CD4-positive, alpha-beta T cell treated with Interleukin-10 for 1 hour (primary cell): ENCODE results near the gene ESPNL.
"Not testable (repeated sequence)": the region's sequence is repeated elsewhere in the genome, so short reads cannot be mapped to it uniquely, and the experiment has no call there.

Experiments
- DNase-seq: peaks from one replicate; pipeline ENCODE4 v3.0.0-alpha.2; 2020

ESPNL gene

GRCh38 chr2:238159071-238159539 lies 59.0 kb downstream of the ESPNL start:
- DNase-seq: no peak

DNA sequence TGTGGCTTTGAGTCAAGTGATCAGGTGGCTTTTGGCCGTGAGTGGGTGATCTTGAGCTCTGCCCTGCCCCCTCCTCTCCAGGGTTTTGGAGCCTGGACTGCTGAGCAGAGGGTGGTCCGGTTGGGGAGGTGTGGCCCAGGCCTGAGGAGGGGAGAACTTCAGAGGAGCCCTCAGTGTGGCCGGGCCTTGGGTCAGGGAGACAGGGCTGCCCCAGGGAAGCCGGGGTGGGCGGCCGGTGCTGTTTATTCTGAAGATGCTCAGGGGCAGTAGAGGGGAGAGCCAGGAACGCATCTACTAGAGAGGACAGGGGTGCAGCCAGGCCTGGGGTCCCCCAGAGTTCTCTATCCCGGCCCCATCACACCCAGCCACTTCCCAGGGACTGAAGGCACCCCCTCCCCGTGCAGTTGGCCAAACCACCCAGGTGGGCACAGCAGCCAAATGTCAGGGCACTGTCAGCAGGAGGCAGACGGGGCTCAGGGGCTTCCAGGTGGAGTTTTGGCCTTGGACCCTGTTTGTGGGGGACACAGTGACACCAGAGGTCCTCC lies 59.6 kb downstream of the ESPNL start:
- no peak for DNase-seq

GRCh38 chr2:238160206-238161129 lies 60.3 kb downstream of the ESPNL start:
- DNase-seq: no peak

DNA sequence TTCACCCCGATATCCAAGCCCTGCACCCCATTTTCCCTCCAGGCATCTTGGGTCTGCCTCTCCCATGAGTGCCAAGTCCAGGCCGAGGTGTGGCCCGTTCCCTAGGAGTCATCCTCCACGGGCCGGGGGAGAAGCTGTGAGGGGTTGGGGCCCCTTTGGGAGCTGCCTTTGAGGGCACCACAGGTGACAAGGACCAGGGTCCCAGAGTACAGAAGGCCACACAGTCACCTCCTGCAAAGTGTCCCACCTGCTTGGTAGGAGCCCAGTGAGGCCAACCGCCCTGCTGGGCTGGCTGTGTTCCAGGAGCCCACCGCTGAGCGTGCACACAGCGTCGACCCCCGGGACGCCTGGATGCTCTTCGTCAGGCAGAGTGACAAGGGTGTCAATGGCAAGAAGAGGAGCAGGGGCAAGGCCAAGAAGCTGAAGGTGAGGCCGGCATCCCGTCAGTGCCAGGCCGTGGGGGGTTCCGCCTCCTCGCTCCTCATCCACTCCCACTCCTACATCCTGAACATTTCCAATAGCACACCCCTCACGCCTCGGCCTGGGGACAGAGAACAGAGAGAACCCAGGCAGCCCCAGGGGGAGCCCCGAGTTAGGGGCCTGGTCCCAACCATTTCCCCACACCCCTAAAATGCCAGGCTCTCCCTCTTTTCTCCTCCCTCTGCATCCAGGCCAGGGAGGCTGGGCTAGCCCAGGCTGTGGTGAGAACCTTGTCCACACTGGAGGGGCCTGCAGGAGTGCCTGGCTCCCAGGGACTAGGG lies 61.3 kb downstream of the ESPNL start:
- DNase-seq: no peak

DNA sequence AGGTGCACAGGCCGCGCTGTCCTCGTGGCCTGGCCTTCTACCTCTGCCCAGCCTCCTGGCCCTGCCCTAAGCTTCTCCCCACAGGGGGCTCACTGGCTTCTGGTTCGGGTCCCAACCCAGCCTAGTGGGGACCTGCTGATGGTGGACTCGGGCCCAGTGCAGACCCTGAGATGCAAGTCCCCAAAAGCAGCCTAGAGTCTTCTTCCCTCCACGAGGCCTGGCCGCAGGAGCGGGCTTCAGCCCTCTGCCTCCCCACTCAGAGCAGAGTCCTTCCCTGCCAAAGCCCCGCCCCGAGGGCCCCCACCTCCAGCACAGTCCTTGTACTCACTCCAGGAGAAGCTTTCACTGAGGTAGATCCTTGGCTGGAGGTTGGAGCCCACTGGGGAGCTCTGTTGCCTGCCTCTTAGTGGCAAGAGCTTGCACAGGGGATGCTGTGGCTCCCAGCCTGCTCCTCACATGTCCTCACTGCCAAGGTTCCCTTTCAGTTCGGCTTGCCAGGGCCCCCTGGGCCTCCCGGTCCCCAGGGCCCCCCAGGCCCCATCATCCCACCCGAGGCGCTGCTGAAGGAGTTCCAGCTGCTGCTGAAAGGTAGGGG lies 62.2 kb downstream of the ESPNL start:
- no peak for DNase-seq

DNA sequence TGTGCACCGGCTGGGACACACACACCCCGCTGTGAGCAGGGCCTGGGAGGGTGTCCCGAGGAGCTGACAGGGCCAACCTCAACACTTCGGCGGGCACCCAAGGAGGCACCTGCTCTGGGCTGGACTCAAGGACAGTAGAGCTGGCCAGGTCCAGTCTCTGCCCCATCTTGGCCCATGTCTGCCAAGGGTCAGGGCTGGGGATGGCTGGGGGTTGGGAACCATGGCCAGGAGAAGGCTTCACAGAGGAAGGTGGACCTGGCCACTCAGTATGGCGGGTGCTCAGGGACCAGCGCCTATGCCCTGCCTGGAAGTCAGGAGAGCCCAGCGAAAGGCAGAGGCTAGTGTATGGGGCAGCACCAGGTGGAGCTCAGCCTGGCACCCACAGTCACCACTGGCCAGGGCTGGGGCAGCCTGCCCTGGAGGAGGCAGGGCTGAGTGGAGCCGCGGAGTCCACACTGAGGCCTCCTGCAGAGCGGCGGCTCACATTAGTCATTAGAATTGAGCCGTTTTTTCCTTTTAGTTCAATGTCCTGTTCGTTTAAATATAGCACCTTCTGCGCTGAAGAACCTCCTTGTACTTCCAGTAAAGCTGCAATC lies 62.8 kb downstream of the ESPNL start:
- DNase-seq: no peak

- DNase-seq: no peak
These were observed 63.5 kb downstream of the ESPNL start for GRCh38 chr2:238163481-238164198.

DNA sequence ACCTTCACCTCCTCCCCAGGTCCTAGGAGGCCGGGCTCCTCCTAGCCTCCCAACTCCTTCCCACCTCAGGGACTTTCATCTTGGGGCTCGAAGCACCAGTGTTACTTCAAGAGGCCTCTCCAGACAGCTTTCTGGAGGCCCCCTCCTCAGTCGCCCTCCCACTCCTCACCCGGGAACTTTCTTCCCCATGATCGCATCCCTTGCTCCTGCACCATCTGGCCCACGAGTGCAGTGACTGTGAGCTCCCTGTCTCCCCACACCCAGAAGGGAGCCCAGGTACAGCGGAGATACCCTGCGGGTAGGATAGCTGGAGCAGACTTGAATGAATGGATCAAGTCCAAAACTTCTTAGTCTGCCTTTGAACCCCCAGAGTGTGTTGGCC lies 64.8 kb downstream of the ESPNL start:
- no peak for DNase-seq

DNA sequence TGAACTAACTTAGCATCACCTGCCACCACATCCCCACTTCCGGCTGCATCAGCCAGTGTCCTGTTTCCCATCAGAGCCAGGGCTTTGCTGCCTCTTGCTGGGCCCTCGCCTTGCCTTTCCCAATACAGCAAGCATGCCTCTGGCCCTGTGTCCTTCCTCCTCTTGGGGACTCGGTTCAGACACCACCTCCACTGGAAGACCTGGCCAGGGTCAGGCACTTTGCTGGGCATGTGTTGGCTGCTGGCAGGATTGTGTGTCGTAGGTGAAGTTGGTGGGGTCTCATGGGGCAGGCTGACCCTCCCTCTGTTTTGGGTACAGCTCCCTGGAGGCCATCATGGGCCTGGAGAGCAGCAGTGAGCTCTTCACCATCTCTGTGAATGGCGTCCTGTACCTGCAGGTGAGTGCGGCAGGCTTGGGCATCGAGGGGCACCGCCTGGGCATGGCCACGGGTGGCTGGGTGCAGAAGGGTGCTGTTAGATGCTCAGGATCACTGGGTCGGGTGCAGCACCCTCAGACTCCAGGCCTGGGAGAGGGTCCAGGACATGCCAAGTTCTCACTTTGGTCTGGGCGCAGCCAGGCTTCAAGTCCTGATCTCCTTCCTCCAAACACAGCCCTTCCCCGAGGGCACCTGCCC lies 65.3 kb downstream of the ESPNL start:
- no peak for DNase-seq

DNA sequence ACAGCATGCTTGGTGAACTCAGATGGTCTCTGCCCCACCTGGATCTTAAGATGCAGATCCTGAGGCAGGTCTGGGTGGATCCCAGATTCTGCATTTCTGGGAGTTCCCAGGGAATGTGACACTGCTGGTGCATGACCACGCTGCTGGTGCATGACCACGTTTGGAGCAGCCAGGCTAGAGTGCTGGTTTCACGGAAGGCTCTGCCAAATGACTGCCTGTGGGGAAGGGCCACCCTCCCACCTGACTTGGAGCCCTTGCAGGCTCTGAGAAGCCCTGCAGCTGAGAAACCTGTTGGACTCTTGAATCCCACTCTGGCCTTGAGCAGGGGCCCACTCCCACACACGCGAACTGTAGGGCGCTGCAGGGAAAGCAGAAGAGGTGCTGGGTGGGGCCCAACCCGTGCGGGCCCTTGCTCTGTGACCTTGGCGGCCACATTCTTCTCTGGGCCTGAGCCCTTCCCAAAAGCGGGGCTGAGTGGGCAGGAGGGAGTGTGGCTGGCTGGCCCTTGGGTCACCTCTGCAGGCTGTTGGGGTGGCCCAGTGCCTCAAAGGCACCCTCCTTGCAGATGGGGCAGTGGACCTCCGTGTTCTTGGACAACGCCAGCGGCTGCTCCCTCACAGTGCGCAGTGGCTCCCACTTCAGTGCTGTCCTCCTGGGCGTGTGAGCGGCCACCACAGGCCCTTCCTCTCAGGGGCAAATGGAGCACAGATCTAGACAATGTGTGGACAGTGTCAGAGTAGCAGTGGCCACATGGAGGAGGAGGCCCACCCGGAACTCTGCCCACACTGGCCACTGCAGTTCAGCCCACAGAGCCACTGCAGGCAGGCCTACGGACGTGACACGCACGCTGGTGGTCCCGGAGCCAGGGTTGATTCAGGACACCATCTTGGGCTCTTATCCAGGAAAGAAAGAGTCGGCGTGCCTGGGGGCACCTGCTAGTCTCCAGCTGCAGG lies 66.5 kb downstream of the ESPNL start:
- DNase-seq: no peak

- DNase-seq: no peak
These were observed 67.2 kb downstream of the ESPNL start for GRCh38 chr2:238167344-238167715.

- no peak for DNase-seq
These were observed 67.6 kb downstream of the ESPNL start for GRCh38 chr2:238167761-238168160.

DNA sequence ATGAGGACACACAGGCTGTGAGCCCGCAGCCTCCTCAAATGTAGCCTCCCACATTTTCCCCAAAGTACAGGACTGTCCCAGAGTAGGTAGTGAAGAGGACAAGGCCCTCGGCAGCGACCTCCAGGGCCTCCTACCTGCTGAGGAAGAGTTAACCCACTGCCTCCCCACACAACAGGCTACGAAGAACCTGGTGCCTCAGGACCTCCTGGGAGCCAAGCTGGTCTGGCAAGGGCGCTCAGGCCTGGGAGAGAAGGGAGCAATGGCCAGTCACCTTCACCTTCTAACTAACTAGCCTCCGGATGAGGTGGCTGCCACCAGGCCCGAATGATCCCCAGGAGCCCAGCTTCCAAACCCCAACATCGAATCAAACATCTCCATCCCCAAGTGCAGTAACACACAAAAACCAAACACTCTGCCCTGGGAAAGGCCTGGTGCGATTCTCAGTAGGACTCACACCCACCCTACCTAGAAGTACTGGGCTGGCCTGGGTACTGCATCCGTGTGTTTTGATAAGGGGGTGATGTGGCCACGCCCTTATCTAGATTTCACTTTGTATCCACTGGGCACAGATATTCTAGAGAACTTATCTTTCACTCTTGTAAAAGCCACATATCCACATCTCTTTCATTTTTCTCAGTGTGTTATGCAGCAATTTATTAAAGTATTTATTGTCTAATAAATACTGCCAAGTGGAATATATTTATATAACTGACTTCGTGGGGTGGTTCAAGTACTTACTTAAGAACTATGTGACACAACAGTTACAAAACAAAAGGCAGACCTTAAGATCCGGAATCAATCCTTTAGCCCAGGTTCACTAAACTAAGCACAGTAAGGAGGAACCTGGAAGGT lies 68.3 kb downstream of the ESPNL start:
- DNase-seq: no peak

GRCh38 chr2:238169048-238169707 lies 69.0 kb downstream of the ESPNL start:
- DNase-seq: no peak

- DNase-seq: no peak
These were observed 69.6 kb downstream of the ESPNL start for GRCh38 chr2:238169708-238170251.

- no peak for DNase-seq
These were observed 70.4 kb downstream of the ESPNL start for GRCh38 chr2:238170386-238171071.

- not testable (repeated sequence) for DNase-seq
These were observed 70.9 kb downstream of the ESPNL start for GRCh38 chr2:238171072-238171431.

GRCh38 chr2:238171575-238172187 lies 71.5 kb downstream of the ESPNL start:
- no peak for DNase-seq
